Neutrophil (primary cell): ENCODE results near the gene NELL1.

Experiments used
- H3K27ac ChIP-seq: fragments of 200-600 bp; sonication (generic); 2 replicates; pipeline ENCODE4 v1.5.1; 2016; ENCODE audit warnings: mild to moderate bottlenecking, moderate library complexity
- H3K27me3 ChIP-seq: fragments of 200-600 bp; sonication (generic); 2 replicates; pipeline ENCODE4 v1.6.0; 2016; ENCODE audit warnings: mild to moderate bottlenecking
- H3K36me3 ChIP-seq: fragments of 200-600 bp; sonication (generic); 2 replicates; pipeline ENCODE4 v1.5.1; 2017
- H3K4me1 ChIP-seq, 2 experiments: fragments of 200-600 bp in 1 of 2; sonication (generic) in 1 of 2; 1 replicate in 1 of 2; 2 replicates in 1 of 2; pipeline versions ENCODE4 v1.5.1 to v1.6.1; 2013 to 2016; ENCODE audit warnings: low read depth in 1 of 2, low read length in 1 of 2, mild to moderate bottlenecking in 1 of 2, moderate library complexity in 1 of 2; ENCODE audit not compliant: control insufficient read depth in 1 of 2, insufficient read depth in 1 of 2
- H3K4me3 ChIP-seq, 2 experiments: fragments of 200-600 bp in 1 of 2; sonication (generic) in 1 of 2; 1 replicate in 1 of 2; 2 replicates in 1 of 2; pipeline ENCODE4 v1.5.1; 2013 to 2016; ENCODE audit warnings: low read depth in 1 of 2, low read length in 1 of 2, mild to moderate bottlenecking in 1 of 2, moderate library complexity in 1 of 2
- H3K9me3 ChIP-seq: fragments of 200-600 bp; sonication (generic); 2 replicates; pipeline ENCODE4 v1.5.1; 2016
- CTCF ChIP-seq: fragments of 200-600 bp; sonication (generic); IDR thresholded peaks from 2 replicates; pipeline ENCODE4 v1.5.1; 2016; ENCODE audit warnings: antibody characterized with exemption

Gene NELL1

GRCh38 chr11:20865161-20865560, 195.8 kb downstream of the NELL1 start:
- no peaks in the 10 kb centered on the region for H3K27me3 ChIP-seq
- no peak for TF ChIP-seq CTCF
- H3K4me1 ChIP-seq = no peaks in the 10 kb centered on the region
- no peak overlapping the region for H3K27ac ChIP-seq
- H3K36me3 ChIP-seq = no peaks in the 10 kb centered on the region
- H3K4me3 ChIP-seq = no peak overlapping the region
- H3K9me3 ChIP-seq = no peaks in the 10 kb centered on the region

DNA sequence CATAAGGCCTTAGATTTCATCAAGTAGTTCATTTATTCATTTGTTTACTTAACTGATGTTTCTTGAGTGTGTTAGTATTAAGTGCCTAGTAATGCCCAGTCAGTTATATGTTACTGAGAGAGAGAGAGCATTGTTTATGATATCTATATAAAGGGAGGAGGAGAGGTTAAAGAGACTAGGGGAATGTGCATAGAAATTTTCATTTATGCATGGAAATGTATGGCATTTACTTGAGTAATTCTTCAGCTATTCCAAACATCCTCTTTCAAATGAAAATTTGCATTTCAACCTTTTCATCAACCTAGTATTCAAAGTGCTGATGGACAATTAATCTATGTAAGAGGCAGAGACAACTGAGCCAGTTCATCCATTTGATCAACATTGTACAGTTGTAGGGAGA, 199.7 kb downstream of the NELL1 start:
- no peaks in the 10 kb centered on the region for H3K27me3 ChIP-seq
- no peaks in the 10 kb centered on the region for H3K4me1 ChIP-seq
- no peaks in the 10 kb centered on the region for H3K36me3 ChIP-seq
- no peak overlapping the region for H3K27ac ChIP-seq
- no peak overlapping the region for H3K4me3 ChIP-seq
- H3K9me3 ChIP-seq = no peaks in the 10 kb centered on the region
- no peak for TF ChIP-seq CTCF

DNA sequence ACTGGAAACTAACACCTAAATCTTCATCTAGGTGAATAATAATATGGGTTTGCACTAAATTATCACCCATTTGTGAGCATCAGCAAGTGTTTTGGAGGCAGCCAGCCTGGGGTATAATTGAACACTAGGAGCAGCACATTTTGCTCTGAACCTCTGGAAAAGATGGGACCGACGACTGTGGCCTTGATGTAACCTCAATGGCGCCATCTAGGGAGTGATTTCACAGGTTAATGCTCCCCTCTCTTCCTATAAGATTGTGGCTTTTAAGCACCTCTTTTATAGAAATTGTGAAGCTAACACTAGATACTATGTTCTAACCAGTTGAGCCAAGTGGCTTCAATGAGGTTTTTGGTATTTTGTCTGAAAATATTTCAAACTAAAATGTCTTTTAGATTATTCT, 203.7 kb downstream of the NELL1 start:
- no peak overlapping the region for H3K27ac ChIP-seq
- no peaks in the 10 kb centered on the region for H3K4me1 ChIP-seq
- H3K4me3 ChIP-seq = no peak overlapping the region
- H3K36me3 ChIP-seq = no peaks in the 10 kb centered on the region
- H3K27me3 ChIP-seq = no peaks in the 10 kb centered on the region
- TF ChIP-seq CTCF = no peak
- H3K9me3 ChIP-seq = no peaks in the 10 kb centered on the region

DNA sequence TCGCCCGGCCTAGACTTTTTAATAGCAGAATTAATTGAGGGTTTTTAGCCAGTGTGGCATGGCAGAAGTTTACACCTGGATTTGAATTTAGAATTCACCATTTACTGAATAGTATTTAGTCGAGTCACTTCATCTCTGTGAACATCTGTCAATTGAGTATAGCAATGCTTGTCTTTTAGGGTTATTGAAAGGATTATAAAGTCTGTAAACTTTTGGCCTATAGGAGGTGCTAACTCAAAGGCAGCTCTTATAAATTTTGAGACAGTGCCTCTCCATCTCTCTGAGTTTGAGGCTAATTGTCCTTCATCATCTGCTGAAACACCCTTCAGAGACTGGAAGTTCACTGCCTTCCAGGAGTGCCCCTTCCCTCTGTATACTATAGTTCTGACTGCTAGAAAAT, 205.0 kb downstream of the NELL1 start:
- H3K27ac ChIP-seq = no peak overlapping the region
- H3K27me3 ChIP-seq = no peaks in the 10 kb centered on the region
- no peaks in the 10 kb centered on the region for H3K9me3 ChIP-seq
- no peaks in the 10 kb centered on the region for H3K4me1 ChIP-seq
- no peak for TF ChIP-seq CTCF
- H3K4me3 ChIP-seq = no peak overlapping the region
- no peaks in the 10 kb centered on the region for H3K36me3 ChIP-seq

GRCh38 chr11:20875889-20876288, 206.5 kb downstream of the NELL1 start:
- Histone ChIP-seq H3K27ac (no peak overlapping the region), H3K4me1 (no peaks in the 10 kb centered on the region), H3K27me3 (no peaks in the 10 kb centered on the region), H3K36me3 (no peaks in the 10 kb centered on the region), H3K9me3 (no peaks in the 10 kb centered on the region), H3K4me3 (no peak overlapping the region)
- TF ChIP-seq CTCF = no peak

GRCh38 chr11:20876738-20877137, 207.4 kb downstream of the NELL1 start:
- H3K27me3 ChIP-seq = no peaks in the 10 kb centered on the region
- no peaks in the 10 kb centered on the region for H3K4me1 ChIP-seq
- no peak for TF ChIP-seq CTCF
- H3K4me3 ChIP-seq = no peak overlapping the region
- no peaks in the 10 kb centered on the region for H3K36me3 ChIP-seq
- H3K27ac ChIP-seq = no peak overlapping the region
- no peaks in the 10 kb centered on the region for H3K9me3 ChIP-seq
